HCT116 (cell line): ENCODE data around the gene LMX1A. TPM values are rescaled to one million over a fixed set of nuclear protein-coding genes. Genes with fewer than 3 reads are reported as not detected.

Source experiments
- ATAC-seq: fragments of 200-7000 bp; cut with Tn5 transposase; 2 replicates; pipeline ENCODE4 v1.9.1; 2020; ENCODE audit warnings: mild to moderate bottlenecking, moderate library complexity
- BruUV-seq: library from RNA; stranded (reverse); fragments of 400-500 nt; replicated peaks from 2 replicates; lab custom pipeline; 2021; lab: Mats Ljungman, UMichigan
- CTCF ChIA-PET: fragments of 300-600 bp; sonication (Branson Sonifier 250); formaldehyde crosslinking; loops from one replicate; lab custom pipeline; 2021; ENCODE audit warnings: antibody characterized with exemption; lab: Charles Lee
- POLR2A ChIA-PET: fragments of 300-600, 350-600 bp; sonication (Branson Sonifier 250); formaldehyde crosslinking; loops from one replicate; lab custom pipeline; 2021; ENCODE audit warnings: antibody characterized with exemption; lab: Charles Lee
- RAD21 ChIA-PET, 2 experiments: fragments of 300-600 bp; sonication (Branson Sonifier 250); formaldehyde crosslinking; loops; one replicate each; lab custom pipeline; 2023; ENCODE audit warnings: low total read pairs in 2 of 2; ENCODE audit not compliant: uncharacterized antibody in 2 of 2, unreplicated experiment in 2 of 2, low non-redundant PET in 1 of 2; lab: Charles Lee
- DNase-seq: peaks from one replicate; pipeline ENCODE4 v3.0.0-alpha.2; 2010; ENCODE audit warnings: low read depth, low spot score
- H2AFZ ChIP-seq: fragments of 200-600 bp; shearing (Covaris generic), sonication (generic); 2 replicates; pipeline ENCODE4 v1.6.1; 2017; ENCODE audit warnings: low read depth, mixed run types, mixed read lengths, antibody characterized with exemption, low read length; ENCODE audit not compliant: poor library complexity, severe bottlenecking
- H3K27ac ChIP-seq: 2 replicates; pipeline ENCODE4 v1.5.1; 2012; ENCODE audit warnings: low read depth, low read length
- H3K27me3 ChIP-seq: fragments of 200-600 bp; sonication (generic); 2 replicates; pipeline ENCODE4 v1.6.1; 2016; ENCODE audit warnings: mixed run types, low read length, mixed read lengths; ENCODE audit not compliant: insufficient read depth
- H3K36me3 ChIP-seq, 2 experiments: fragments of 200-500 bp in 1 of 2; fragments of 200-600 bp in 1 of 2; sonication (Bioruptor generic) in 1 of 2; sonication (generic) in 1 of 2; 2 replicates each; pipeline versions ENCODE4 v1.5.1 to v1.6.1; 2014 to 2016; ENCODE audit warnings: low read length in 2 of 2, inconsistent platforms in 1 of 2, mixed read lengths in 1 of 2, mixed run types in 1 of 2; ENCODE audit not compliant: insufficient read depth in 2 of 2, control insufficient read depth in 1 of 2
- H3K4me1 ChIP-seq, 2 experiments: fragments of 200-600 bp in 1 of 2; sonication (generic) in 1 of 2; 2 replicates each; pipeline versions ENCODE4 v1.5.1 to v1.6.1; 2012 to 2017; ENCODE audit warnings: low read length in 2 of 2, inconsistent platforms in 1 of 2, mild to moderate bottlenecking in 1 of 2, mixed read lengths in 1 of 2, mixed run types in 1 of 2, moderate library complexity in 1 of 2; ENCODE audit not compliant: insufficient read depth in 2 of 2, control insufficient read depth in 1 of 2
- H3K4me2 ChIP-seq: fragments of 200-600 bp; sonication (generic); 2 replicates; pipeline ENCODE4 v1.6.1; 2017; ENCODE audit warnings: mixed run types, low read length, mixed read lengths
- H3K4me3 ChIP-seq, 2 experiments: fragments of 200-600 bp in 1 of 2; sonication (generic) in 1 of 2; replicated peaks in 1 of 2; 2 replicates each; pipeline ENCODE4 v1.5.1; 2011 to 2016; ENCODE audit warnings: low read length in 2 of 2, control low read depth in 1 of 2, low read depth in 1 of 2, mild to moderate bottlenecking in 1 of 2, mixed read lengths in 1 of 2, mixed run types in 1 of 2
- H3K79me2 ChIP-seq: fragments of 200-600 bp; sonication (generic); 2 replicates; pipeline ENCODE4 v1.6.1; 2017; ENCODE audit warnings: mild to moderate bottlenecking, mixed run types, low read length, moderate library complexity, mixed read lengths; ENCODE audit not compliant: insufficient read depth
- H3K9ac ChIP-seq: fragments of 200-600 bp; sonication (generic); 2 replicates; pipeline ENCODE4 v1.6.1; 2016; ENCODE audit warnings: low read length, mixed read lengths
- H3K9me2 ChIP-seq: fragments of 200-600 bp; sonication (generic), shearing (Covaris generic); 2 replicates; pipeline ENCODE4 v1.6.1; 2017; ENCODE audit warnings: mixed run types, mild to moderate bottlenecking, moderate library complexity; ENCODE audit not compliant: insufficient read depth
- H3K9me3 ChIP-seq, 2 experiments: fragments of 200-500 bp in 1 of 2; fragments of 200-600 bp in 1 of 2; sonication (Bioruptor generic) in 1 of 2; sonication (generic) in 1 of 2; 2 replicates each; pipeline ENCODE4 v1.6.1; 2014 to 2017; ENCODE audit warnings: low read length in 2 of 2, mixed read lengths in 2 of 2, inconsistent platforms in 1 of 2, low read depth in 1 of 2, mild to moderate bottlenecking in 1 of 2, mixed run types in 1 of 2, moderate library complexity in 1 of 2; ENCODE audit not compliant: control insufficient read depth in 1 of 2, insufficient read depth in 1 of 2
- H4K20me1 ChIP-seq: fragments of 200-600 bp; sonication (generic), shearing (Covaris generic); 2 replicates; pipeline ENCODE4 v1.6.1; 2017; ENCODE audit warnings: mixed run types, mild to moderate bottlenecking, moderate library complexity; ENCODE audit not compliant: insufficient read depth
- CEBPB ChIP-seq: IDR thresholded peaks from 2 replicates; pipeline ENCODE4 v1.6.1; 2012; ENCODE audit warnings: low read depth
- EGR1 ChIP-seq: IDR thresholded peaks from 2 replicates; pipeline ENCODE4 v1.6.1; 2012; ENCODE audit warnings: low read depth
- EZH2 ChIP-seq: fragments of 200-600 bp; sonication (generic); IDR thresholded peaks from 2 replicates; pipeline ENCODE4 v1.6.1; 2017; ENCODE audit warnings: antibody characterized with exemption, mixed run types
- EZH2phosphoT487 ChIP-seq: fragments of 200-600 bp; IDR thresholded peaks from 2 replicates; pipeline ENCODE4 v1.6.1; 2018; ENCODE audit warnings: antibody characterized with exemption, borderline replicate concordance
- FOSL1 ChIP-seq: IDR thresholded peaks from 2 replicates; pipeline ENCODE4 v1.6.1; 2012; ENCODE audit warnings: low read depth
- POLR2AphosphoS5 ChIP-seq: IDR thresholded peaks from 2 replicates; pipeline ENCODE4 v1.6.1; 2011; ENCODE audit warnings: mild to moderate bottlenecking, low read depth, low read length, moderate library complexity
- RAD21 ChIP-seq: IDR thresholded peaks from 2 replicates; pipeline ENCODE4 v1.6.1; 2012; ENCODE audit warnings: low read depth, mild to moderate bottlenecking
- SIN3A ChIP-seq: IDR thresholded peaks from 2 replicates; pipeline ENCODE4 v1.6.1; 2012; ENCODE audit warnings: low read depth
- SRF ChIP-seq: IDR thresholded peaks from 2 replicates; pipeline ENCODE4 v1.6.1; 2012; ENCODE audit warnings: low read depth
- intact Hi-C: fragments of 100-400 bp; cut with micrococcal nuclease; formaldehyde crosslinking; loops from 2 replicates; pipeline ENCODE4 v1.10.0; 2022
- total RNA-seq: library from RNA; stranded (reverse); gene quantifications from one replicate; pipeline ENCODE4 v1.2.1, GENCODE V29; 2021; ENCODE audit not compliant: unreplicated experiment
- TF ChIP-seq, protein P1 (sequence below): IDR thresholded peaks from 2 replicates; pipeline ENCODE4 v1.6.1; 2012
- TF ChIP-seq, protein P2 (sequence below), 3 experiments: fragments of 200-600 bp in 1 of 3; sonication (generic) in 1 of 3; IDR thresholded peaks in 2 of 3; conservative IDR thresholded peaks in 1 of 3; 2 replicates each; pipeline ENCODE4 v1.5.1; 2012 to 2017; ENCODE audit warnings: low read depth in 2 of 3, low read length in 2 of 3, antibody characterized with exemption in 1 of 3, borderline replicate concordance in 1 of 3, control low read depth in 1 of 3, mild to moderate bottlenecking in 1 of 3, mixed read lengths in 1 of 3, mixed run types in 1 of 3, moderate library complexity in 1 of 3; ENCODE audit not compliant: insufficient read depth in 1 of 3
- TF ChIP-seq, protein P3 (sequence below): IDR thresholded peaks from 2 replicates; pipeline ENCODE4 v1.6.1; 2012; ENCODE audit warnings: low read depth

The LMX1A gene
- total RNA-seq, 1 experiment from 2014 or later = not detected

DNA sequence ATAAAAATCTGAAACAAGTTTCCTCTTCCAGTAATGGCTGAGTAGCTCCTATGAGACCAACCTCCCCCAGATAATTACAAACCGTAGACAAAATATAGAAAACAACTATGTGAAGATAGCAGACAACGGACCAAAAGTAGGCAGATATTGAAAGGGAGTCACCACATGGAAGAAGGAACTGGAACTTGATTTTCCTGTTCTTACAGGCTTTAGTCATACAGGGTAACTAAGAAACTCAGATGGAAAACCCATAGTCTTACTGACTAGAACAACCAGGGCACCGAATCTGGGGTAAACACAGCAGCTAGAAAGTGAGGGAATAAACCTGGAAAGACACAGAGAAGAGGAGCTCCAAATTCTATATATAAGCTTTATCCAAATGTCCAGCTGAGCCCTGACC is 26.0 kb downstream of the LMX1A start:
- H3K4me2 ChIP-seq = no peak overlapping the region
- TF ChIP-seq EZH2phosphoT487 = no peak
- TF ChIP-seq, protein P1, sequence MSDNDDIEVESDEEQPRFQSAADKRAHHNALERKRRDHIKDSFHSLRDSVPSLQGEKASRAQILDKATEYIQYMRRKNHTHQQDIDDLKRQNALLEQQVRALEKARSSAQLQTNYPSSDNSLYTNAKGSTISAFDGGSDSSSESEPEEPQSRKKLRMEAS = no peak
- TF ChIP-seq SRF = no peak
- no peak for TF ChIP-seq CEBPB
- TF ChIP-seq RAD21 = no peak
- no peak for TF ChIP-seq SIN3A
- TF ChIP-seq POLR2AphosphoS5 = no peak
- TF ChIP-seq, protein P2, sequence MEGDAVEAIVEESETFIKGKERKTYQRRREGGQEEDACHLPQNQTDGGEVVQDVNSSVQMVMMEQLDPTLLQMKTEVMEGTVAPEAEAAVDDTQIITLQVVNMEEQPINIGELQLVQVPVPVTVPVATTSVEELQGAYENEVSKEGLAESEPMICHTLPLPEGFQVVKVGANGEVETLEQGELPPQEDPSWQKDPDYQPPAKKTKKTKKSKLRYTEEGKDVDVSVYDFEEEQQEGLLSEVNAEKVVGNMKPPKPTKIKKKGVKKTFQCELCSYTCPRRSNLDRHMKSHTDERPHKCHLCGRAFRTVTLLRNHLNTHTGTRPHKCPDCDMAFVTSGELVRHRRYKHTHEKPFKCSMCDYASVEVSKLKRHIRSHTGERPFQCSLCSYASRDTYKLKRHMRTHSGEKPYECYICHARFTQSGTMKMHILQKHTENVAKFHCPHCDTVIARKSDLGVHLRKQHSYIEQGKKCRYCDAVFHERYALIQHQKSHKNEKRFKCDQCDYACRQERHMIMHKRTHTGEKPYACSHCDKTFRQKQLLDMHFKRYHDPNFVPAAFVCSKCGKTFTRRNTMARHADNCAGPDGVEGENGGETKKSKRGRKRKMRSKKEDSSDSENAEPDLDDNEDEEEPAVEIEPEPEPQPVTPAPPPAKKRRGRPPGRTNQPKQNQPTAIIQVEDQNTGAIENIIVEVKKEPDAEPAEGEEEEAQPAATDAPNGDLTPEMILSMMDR (IDR thresholded peaks at IDR 0.05 in 2 of 3, conservative IDR thresholded peaks at IDR 0.05 in 1 of 3; ENCODE audit: borderline replicate concordance in 1 of 3, insufficient read depth in 1 of 3, low read depth in 2 of 3, low read length in 2 of 3) = no peak
- TF ChIP-seq EZH2 = no peak
- TF ChIP-seq FOSL1 = no peak
- intact Hi-C loops = loop anchor here (1.0 kb wide), 1 partner anchor 12 kb away; no protein-coding TSS in a partner anchor
- no peaks in the 10 kb centered on the region for H3K36me3 ChIP-seq
- no peaks in the 10 kb centered on the region for H3K9me2 ChIP-seq
- no peak overlapping the region for H2AFZ ChIP-seq
- H3K27ac ChIP-seq = no peak overlapping the region
- DNase-seq (no peak), ATAC-seq (no peak)
- ChIA-PET RAD21 (no interaction called here), POLR2A (no interaction called here), CTCF (no interaction called here)
- no peak overlapping the region for H3K9ac ChIP-seq
- BruUV-seq = no TSS peak
- H3K79me2 ChIP-seq = no peaks in the 10 kb centered on the region
- H3K4me3 ChIP-seq = no peak overlapping the region
- H3K27me3 ChIP-seq = peaks cover 48% of the 10 kb centered on the region
- H4K20me1 ChIP-seq = no peaks in the 10 kb centered on the region
- H3K4me1 ChIP-seq = no peaks in the 10 kb centered on the region
- no peaks in the 10 kb centered on the region for H3K9me3 ChIP-seq

DNA sequence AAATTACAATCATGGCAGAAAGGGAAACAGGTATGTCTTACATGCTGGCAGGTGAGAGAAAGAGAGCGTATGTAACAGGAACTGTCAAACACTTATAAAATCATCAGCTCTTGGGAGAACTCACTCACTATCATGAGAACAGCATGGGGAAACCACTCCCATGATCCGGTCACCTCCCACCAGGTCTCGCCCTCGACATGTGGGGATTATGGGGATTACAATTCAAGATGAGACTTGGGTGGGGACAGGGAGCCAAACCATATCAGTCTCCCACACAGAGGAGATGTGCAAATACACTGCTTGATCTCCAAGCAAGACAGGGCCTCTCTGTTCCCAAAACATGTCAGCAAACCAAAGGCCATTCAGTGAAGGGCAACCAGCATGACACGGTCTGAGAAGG is 27.4 kb downstream of the LMX1A start:
- Histone ChIP-seq H3K9me2 (no peaks in the 10 kb centered on the region), H3K27ac (no peak overlapping the region), H3K4me2 (no peak overlapping the region), H3K4me1 (no peaks in the 10 kb centered on the region), H3K27me3 (peaks cover 50% of the 10 kb centered on the region), H3K9me3 (no peaks in the 10 kb centered on the region), H2AFZ (no peak overlapping the region), H3K79me2 (no peaks in the 10 kb centered on the region), H3K4me3 (no peak overlapping the region), H3K36me3 (no peaks in the 10 kb centered on the region), H3K9ac (no peak overlapping the region), H4K20me1 (no peaks in the 10 kb centered on the region)
- ATAC-seq (no peak), DNase-seq (no peak)
- CTCF ChIA-PET = no interaction called here
- POLR2A ChIA-PET = no interaction called here
- intact Hi-C loops = no loop called here
- RAD21 ChIA-PET = no interaction called here
- TF ChIP-seq, protein P3, sequence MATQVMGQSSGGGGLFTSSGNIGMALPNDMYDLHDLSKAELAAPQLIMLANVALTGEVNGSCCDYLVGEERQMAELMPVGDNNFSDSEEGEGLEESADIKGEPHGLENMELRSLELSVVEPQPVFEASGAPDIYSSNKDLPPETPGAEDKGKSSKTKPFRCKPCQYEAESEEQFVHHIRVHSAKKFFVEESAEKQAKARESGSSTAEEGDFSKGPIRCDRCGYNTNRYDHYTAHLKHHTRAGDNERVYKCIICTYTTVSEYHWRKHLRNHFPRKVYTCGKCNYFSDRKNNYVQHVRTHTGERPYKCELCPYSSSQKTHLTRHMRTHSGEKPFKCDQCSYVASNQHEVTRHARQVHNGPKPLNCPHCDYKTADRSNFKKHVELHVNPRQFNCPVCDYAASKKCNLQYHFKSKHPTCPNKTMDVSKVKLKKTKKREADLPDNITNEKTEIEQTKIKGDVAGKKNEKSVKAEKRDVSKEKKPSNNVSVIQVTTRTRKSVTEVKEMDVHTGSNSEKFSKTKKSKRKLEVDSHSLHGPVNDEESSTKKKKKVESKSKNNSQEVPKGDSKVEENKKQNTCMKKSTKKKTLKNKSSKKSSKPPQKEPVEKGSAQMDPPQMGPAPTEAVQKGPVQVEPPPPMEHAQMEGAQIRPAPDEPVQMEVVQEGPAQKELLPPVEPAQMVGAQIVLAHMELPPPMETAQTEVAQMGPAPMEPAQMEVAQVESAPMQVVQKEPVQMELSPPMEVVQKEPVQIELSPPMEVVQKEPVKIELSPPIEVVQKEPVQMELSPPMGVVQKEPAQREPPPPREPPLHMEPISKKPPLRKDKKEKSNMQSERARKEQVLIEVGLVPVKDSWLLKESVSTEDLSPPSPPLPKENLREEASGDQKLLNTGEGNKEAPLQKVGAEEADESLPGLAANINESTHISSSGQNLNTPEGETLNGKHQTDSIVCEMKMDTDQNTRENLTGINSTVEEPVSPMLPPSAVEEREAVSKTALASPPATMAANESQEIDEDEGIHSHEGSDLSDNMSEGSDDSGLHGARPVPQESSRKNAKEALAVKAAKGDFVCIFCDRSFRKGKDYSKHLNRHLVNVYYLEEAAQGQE = no peak
- TF ChIP-seq, protein P2 (IDR thresholded peaks at IDR 0.05 in 2 of 3, conservative IDR thresholded peaks at IDR 0.05 in 1 of 3; ENCODE audit: borderline replicate concordance in 1 of 3, insufficient read depth in 1 of 3, low read depth in 2 of 3, low read length in 2 of 3) = no peak
- TF ChIP-seq, protein P1 = no peak
- no peak for TF ChIP-seq EGR1
- BruUV-seq = no TSS peak
